LNCAP (cell line): ENCODE measurements around the gene CMTM4.

Experiments used
- TF ChIP-seq, protein P1 (sequence below): fragments of 450-650 bp; IDR thresholded peaks from 2 replicates; pipeline ENCODE4 v1.5.1; 2017; ENCODE audit warnings: mild to moderate bottlenecking

CMTM4 gene

DNA sequence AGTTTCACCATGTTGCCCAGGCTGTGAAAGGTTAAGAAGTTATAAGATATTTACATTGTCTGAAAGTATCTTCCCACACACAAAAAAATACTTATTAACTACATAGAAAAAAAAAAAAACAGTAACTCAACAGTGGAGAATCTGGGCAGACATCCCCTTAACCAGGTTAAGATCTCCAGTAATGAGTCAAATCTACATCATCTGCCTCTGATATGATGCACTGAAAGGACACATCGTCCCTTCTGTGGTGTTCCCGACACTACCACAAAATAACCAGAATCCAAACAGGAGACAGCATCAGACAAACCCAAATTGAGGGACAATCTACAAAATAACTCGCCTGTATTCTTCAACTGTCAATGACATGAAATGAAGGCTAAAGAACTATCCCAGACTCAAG is 40.0 kb downstream of the CMTM4 start:
- TF ChIP-seq, protein P1, sequence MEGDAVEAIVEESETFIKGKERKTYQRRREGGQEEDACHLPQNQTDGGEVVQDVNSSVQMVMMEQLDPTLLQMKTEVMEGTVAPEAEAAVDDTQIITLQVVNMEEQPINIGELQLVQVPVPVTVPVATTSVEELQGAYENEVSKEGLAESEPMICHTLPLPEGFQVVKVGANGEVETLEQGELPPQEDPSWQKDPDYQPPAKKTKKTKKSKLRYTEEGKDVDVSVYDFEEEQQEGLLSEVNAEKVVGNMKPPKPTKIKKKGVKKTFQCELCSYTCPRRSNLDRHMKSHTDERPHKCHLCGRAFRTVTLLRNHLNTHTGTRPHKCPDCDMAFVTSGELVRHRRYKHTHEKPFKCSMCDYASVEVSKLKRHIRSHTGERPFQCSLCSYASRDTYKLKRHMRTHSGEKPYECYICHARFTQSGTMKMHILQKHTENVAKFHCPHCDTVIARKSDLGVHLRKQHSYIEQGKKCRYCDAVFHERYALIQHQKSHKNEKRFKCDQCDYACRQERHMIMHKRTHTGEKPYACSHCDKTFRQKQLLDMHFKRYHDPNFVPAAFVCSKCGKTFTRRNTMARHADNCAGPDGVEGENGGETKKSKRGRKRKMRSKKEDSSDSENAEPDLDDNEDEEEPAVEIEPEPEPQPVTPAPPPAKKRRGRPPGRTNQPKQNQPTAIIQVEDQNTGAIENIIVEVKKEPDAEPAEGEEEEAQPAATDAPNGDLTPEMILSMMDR: no peak

DNA sequence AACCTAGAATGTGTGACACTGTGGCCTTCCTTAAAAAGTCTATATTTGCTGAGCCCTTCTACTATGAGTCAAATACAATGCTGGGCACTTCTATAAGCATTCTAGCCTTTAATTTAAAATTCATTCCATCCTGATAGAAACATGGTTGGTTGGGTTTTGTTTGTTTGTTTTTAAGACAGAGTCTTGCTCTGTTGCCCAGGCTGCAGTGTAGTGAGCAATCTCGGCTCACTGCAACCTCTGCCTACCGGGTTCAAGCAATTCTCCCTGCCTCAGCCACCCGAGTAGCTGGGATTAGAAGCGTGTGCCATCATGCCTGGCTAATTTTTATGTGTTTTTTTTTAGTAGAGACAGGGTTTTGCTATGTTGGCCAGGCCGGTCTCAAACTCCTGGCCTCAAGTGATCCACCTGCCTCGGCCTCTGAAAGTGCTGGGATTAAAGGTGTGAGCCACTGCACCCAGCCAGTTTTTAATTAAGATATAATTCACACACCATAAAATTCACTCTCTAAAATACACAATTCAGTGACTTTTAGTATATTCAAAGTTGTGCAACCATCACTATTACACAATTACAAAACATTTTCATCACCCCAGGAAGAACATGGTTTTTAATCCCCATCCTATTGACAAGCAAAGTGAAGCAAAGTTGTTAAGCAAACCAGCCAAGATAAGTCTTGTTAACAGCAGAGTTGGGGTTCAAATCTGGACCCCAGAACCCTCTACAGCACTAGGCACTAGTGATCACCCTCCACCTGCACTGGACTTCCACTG is 42.8 kb downstream of the CMTM4 start:
- TF ChIP-seq, protein P1: no peak

DNA sequence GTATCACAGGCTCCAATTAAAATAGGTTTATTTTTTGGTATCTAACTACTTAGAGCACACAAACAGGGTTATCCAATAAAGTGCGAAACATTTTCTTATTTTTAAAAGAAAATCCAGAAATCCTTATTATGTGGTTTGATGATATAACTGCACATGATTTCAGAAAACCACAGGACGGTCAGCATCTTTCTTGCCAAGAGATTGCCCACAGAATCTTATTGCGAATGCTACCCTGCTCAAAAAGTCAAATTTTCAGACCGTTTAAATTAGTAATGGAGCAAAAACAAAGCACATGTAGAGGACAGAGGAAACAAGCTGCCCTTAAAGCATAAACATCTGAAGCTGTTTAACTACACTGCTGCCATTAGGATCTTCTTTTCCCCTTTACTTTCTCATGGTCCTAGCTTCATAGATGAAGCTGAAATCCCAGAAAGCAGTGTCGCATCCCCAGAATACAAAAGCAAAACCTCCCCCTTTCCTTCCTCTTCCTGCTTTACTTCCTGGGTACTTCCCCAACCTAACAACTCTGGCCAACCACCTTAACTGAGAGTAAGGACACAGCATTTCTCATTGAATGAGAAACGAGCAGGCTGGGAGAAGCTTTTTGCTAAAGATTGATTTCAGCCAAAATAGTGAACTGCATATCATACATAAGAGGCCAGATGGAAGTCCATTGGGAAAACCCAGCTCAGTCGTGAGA is 43.7 kb downstream of the CMTM4 start:
- TF ChIP-seq, protein P1: no peak

DNA sequence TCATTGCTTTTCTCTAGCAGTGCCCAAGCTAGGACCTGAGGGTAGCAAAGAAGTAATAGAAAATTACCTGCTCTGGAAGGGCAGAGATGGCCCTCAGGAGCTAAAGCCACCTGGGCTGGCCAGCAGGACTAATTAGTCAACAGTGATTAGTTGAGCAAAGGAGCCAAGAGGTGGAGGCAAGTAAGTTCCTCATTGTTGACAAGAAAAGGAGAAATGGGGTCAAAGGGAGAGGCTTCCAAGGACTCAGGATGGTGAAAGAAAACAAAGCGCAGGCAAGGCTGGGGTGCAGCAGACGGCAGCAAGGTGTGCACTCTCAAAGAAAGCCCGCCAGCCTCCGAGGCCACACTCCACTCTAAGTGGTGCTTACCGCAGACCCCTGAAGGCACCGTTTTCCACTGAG is 44.6 kb downstream of the CMTM4 start:
- TF ChIP-seq, protein P1: no peak

DNA sequence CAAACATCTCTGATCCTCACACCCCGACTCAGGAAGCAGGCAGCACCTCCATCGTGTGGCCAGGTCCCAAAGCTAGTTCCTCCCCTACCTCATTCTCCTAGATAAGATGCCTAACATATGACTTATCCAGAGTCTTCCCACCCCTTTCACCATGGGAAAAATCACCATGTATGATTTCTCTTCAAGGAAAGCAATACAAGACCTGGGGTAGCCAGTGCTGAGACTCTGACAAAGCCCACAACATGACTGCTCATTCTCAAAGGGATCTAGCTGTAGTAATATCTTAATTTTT is 45.1 kb downstream of the CMTM4 start:
- TF ChIP-seq, protein P1: no peak

DNA sequence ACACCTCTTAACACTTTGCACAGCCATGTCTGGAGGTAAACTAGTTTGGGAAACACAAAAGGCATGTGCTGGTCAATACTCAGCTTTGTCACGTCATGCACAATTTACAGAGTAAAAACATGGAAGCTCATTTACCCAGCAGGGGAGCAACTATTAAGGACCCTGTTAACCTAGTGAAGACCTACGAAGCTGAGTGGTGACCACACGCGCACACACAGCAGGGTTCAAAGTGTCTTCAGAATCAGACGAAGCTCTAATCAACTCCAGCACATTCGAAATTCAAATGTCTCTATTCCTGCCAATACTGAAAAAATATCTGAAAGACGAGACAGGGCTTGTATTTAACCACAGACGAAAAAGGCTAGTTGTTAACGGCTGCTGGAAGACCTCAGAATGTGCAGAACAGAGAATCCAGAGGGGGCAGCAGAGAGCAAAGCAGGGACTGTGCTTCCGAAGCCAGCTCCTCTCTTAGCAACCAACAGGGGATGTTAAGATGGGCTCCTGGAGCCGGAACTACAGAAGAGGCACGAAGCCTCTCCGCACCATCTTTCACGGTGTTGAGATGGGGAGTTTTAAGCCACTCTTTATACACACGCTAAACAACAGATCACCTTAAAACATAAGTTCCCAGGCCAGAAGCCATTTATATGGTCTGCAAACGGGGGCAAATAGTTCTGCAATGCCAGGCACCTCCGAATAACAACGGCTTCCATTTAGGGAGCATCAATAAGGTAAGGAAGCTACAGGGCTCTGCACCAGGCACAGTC is 45.7 kb downstream of the CMTM4 start:
- TF ChIP-seq, protein P1: peak; percentile 95

DNA sequence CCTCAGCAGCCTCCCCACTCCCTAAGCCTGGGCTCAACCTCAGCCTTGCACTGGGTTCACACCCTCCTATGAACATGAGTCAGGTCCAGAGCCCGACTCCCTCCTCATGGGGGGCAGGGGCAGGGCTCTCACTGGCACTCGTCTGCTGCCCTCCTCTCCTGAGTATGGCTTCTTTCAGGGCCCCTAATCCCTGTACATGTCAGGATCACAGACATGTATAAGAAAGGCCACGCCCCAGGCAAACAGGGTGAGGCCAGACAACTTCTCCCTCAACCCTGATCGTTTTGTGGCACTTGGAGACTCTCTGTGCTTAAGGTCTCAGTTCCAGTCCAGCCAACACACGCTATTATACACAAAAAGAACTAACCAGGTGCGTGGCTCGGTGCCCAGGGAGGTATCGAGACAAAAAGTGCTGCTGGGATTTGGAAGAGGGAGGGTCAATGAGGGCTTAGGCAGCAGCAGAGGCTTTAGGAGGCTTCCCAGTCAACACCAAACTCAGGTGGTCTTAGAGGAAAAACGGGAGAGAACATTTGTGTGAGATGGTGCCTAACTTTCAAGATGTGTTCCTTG is 46.8 kb downstream of the CMTM4 start:
- TF ChIP-seq, protein P1: no peak
